Kasumi-1 (cell line): Measurements from ENCODE around the gene UGT2A1.
"Not testable (repeated sequence)": the region's sequence is repeated elsewhere in the genome, so short reads cannot be mapped to it uniquely, and the experiment has no call there.

Source experiments
- DNase-seq, 2 experiments: peaks; one replicate each; lab custom pipeline; 2025; lab: John Stamatoyannopoulos, UW

UGT2A1 gene

DNA sequence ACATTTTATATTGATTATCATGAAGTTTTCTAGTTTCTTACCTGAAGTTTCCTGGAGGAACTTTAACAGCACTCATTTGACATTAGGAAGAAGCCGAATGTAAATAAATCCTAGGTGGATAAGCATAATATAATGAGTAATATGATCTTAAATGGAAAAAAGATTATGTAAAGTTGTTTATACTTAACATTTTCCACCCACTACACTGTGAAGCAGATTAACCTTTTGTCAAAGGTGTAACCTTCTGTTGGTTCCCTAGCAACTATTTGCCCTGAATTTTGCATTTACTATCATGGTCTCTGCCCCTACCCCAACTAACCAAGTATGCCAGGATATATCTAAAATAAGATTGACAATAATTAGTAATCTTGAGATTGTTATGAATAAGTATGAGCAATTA is at the start of gene UGT2A1:
Gene UGT2A1, minus strand, starts transcription at position 101 of the 400 bp plus-strand sequence. CDS start 5,603 bp downstream, outside the sequence.
- DNase-seq: no peak

DNA sequence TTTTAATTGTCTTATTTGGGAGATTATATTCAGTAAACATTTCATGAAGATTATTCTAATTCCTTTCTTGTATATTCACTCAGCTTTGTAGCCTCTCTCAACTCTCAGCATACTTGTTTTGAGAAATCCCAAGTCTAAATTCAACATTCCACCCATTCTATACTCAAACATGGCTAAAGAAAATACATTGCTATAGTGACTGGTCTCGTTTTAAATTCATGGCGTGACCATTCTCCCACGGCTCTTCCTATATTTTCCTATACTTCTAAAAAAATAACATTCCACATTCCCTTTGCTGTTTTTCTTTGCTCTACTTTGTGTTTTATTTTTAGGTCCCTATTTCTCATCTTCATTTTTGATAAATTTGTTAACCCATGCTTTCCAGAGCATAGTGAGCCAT is 49.2 kb upstream of the UGT2A1 start:
- DNase-seq: no peak

DNA sequence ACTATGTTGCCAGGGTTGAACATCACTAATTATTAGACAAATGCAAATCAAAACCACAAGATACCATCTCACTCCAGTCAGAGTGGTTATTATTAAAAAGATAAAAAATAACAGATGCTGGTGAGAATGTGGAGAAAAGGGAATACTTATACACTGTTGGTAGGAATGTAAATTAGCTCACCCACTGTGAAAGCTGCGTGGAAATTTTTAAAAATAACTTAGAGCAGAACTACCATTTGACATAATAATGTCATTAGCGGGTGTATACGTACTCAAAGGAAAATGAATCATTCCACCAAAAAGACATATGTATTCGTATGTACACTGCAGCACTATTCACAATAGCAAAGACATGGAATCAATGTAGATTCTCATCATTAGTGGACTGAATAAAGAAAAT is 48.6 kb upstream of the UGT2A1 start:
- no peak for DNase-seq

DNA sequence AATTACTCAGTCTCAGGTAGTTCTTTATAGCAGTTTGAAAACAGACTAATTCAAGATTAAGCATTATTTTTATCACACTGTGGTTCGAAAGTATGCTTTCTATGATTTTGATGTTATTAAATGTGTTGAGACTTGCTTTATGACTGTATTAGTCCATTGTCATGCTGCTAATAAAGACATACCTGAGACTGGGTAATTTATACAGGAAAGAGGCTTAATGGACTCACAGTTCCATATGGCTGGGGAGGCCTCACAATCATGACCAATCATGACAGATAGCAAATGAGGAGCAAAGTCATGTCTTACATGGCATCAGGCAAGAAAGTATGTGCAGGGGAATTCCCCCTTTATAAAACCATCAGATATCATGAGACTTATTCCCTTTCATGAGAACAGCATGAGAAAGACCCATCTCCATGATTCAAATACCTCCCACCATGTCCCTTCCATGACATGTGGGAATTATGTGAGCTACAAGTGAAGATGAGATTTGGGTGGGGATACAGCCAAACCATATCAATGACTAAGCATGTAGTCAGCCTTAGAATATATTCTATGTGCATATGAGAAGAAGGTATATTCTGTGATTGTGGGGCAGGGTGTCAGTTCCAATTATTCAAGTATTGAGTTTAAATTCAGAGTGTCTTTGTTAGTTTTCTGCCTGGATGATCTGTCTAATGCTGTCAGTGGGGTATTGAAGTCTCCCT is 44.6 kb upstream of the UGT2A1 start:
- no peak for DNase-seq

DNA sequence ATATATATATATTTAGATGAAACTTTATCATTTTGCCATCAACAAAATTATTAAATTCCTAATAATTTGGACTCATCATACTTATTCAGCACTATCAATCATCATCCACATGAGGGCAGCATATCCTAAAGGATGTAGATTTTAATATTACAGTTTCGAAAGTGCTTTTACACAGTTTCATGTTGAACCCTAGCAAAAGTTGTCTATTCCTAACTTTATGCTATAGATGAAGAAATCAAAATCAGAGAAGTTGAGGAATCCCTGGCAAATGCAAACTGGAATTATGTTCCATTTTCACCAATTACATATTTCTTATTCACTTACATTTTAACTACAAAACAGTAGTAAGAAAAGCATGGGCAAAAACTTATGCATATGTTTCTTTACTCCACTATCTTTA is 36.6 kb upstream of the UGT2A1 start:
- DNase-seq: peak; percentile 52 to 75

DNA sequence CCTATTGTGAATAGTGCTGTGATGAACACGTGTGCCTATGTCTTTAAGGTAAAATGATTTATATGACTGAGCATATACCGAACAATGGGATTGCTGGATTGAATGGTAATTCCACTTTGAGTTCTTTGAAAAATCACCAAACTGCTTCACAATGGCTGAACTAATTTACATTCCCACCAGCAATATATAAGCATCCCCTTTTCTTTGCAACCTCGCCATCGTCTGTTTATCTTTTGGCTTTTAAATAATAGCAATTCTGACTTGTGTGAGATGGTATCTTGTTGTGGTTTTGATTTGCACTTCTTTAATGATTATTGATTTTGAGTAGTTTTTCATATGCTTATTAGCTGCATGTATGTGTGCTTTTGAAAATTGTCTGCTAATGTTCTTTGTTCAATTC is 31.8 kb upstream of the UGT2A1 start:
- DNase-seq: no peak

DNA sequence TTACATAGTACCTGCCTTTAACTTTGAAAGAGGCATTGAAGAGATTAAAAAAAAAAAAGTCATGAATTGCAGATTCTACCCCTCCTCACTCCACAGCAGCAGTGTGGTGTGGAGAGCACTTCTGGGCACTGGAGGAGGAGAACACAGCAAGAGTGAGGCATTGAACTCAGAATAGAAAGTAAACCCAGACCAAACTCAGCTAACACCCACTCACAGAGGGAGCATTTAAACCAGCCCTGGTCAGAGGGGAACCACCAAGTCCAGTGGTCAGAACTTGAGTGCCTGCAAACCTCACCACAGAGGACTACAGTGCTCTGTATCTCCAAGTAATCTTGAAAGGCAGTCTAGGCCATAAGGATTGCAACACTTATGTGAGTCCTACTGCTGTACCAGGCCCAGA is 15.6 kb upstream of the UGT2A1 start:
- DNase-seq: no peak

DNA sequence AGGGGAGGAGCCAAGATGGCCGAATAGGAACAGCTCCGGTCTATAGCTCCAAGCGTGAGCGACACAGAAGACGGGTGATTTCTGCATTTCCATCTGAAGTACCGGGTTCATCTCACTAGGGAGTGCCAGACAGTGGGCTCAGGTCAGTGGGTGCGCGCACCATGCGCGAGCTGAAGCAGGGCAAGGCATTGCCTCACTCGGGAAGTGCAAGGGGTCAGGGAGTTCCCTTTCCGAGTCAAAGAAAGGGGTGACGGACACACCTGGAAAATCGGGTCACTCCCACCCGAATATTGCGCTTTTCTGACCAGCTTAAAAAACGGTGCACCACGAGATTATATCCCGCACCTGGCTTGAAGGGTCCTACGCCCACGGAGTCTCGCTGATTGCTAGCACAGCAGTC is 11.0 kb upstream of the UGT2A1 start:
- not testable (repeated sequence) for DNase-seq

DNA sequence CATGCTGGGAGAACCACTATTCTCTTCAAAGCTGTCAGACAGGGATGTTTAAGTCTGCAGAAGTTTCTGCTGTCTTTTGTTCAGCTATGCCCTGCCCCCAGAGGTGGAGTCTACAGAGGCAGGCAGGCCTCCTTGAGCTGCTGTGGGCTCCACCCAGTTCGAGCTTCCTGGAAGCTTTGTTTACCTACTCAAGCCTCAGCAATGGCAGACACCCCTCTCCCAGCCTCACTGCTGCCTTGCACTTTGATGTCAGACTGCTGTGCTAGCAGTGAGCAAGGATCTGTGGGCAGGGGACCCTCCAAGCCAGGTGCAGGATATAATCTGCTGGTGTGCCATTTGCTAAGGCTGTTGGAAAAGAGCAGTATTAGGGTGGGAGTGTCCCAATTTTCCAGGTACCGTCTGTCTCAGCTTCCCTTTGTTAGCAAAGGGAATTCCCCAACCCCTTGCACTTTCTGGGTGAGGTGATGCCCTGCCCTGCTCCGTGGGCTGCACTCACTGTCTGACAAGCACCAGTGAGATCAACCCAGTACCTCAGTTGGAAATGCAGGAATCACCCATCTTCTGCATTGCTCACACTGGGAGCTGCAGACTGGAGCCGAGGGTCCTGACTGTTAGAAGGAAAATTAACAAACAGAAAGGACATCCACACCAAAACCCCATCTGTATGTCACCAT is 8.2 kb upstream of the UGT2A1 start:
- DNase-seq: not testable (repeated sequence)

DNA sequence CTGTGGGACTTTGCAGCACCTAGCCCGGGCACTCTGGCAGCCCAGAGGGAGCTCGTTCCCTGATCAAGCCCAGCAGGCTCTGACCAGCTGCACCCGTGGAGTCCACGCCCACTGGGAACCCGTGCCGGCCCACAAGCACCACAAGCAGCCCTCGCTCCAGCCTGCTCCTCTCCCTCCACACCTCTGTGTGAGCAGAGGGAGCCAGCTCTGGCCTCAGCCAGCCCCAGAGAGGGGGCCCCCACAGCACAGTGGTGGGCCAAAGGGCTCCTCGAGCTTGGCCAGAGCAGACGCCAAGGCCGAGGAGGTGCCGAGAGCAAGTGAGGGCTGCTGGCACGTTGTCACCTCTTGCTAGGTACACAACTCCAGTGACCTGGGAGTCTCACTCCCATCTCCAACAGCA is 5.1 kb upstream of the UGT2A1 start:
- no peak for DNase-seq

DNA sequence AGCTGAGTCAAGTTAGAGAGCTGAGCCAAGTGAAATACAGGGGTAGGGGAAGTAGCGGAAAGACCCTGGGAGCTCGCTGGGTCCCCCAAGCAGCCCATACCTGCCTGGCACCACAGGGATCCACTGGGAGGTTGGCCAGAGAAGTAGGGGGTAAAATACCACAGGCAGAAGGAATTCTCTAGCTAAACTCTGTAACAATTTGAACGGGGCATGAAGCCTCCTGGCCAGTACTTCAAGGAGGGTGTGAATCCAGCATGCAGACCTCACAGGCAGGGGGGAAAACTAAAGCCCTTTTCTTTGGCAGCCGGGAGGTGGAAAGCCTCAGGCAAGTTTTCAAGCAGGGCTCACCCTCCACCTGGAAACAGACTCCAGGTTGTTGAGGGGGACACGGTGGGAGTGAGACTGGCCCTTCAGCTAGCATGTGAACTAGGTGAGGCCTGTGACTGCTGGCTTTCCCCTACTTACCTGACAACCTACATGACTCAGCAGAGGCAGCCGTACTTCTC is 3.7 kb upstream of the UGT2A1 start:
- DNase-seq: no peak

DNA sequence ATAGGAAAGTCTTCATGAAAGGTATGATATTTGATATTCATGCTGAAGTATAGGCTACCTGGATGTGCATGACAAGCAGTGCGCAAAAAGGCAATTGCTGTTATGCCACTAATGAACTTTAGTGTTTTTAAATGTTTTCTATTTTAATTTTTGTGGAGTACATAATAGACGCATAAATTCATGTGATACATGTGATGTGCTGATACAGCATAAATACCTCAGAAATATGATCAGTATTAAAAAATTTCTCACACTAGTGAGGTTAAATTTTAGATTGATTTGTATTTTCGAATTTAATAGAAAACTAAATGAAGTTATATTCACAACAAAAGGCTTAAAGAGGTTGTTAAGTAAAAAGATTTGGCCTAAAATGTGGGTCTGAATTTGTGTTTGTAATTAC is 2.2 kb downstream of the UGT2A1 start:
- DNase-seq: no peak

DNA sequence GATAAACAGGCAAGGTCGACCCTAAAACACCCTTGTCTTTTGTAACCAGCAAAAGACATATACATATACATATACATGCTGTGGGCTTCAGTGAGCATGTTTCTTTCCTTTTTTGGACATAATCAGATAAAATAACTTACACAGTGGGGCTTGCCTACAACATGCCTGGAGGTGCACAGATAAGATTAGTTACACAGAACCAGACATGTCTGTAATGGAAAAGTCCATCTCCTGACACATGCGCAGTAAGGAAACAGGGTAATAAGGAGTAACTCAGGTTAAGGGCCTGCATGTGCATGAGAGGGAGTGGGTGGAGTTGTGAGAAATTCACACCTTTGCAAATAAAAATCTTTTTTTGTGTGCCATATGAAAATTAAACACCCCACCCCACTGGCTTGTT is 3.4 kb downstream of the UGT2A1 start:
- no peak for DNase-seq

DNA sequence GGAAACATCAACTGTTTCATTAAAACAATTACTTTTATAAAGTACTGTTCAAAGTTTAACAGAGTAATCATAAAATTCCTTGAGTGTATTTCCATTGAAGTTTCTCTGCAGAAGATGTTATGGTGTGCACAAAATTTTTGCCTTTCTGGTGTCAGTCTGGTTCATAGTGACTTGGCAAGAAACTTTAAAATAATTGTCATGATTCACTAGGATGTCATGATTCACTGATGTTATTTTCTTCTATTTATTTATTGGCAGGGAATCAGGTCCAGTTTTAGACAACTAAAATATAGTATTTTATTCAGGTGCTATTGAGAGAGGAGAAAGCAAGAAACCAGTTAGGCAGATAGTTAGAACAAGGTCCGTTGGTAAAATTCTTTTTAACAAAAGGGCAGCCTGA is 3.8 kb downstream of the UGT2A1 start:
- no peak for DNase-seq

DNA sequence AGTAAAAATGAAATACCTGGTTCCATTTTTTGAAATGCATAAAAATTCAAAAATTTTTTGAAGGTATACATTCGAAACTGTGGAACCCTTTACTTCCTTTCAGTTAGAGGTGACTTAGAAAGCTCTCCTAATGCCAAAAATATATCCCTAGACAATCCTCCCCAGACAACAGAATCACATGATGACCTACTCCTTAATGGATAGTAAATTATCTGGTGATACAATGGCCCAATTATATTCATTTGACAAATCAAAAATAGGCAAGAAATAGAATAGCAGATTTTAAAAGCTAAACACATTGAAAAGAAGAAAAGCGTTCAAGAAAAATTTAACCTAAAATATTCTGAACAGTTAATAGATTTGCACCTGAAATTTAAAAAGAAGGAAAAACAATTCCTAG is 10.1 kb downstream of the UGT2A1 start:
- DNase-seq: no peak

DNA sequence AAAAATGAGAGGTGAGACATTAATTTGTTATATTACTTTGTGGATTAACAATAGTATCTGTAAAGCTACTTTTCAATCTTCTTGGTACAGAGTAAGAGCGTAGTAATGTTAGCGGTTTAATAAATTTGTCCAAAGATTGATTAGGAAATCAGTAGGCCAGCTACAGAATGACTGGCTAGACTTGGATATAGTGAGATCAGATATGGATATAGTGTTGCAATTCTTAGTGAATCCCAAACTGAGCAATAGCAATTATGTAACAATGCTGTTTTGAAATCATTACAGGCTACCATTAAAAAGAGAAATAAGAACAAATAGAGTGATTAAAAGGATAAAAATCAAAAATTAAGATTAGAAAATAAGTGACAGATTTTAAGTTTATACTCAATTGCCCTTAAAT is 12.8 kb downstream of the UGT2A1 start:
- no peak for DNase-seq

DNA sequence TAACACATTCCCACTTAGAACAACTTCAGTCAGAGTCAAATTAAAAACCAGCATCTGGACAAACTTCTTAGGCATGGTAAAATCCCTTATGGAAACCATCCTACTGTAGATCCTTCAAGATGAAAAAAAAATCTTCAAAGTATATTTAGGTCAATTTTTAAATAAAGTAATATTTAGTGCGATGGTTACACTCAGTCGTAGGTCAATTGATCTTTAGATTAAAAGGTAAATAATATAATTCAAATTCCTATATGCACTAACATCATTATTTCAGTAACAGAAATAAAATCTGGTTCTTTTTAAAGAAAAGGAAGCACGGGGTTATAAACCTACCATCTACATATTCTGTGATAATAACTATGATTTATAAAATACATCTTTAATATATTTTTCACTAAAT is 13.5 kb downstream of the UGT2A1 start, which contains the start of gene UGT2A2:
Gene UGT2A2, minus strand, starts transcription at position 101 of the 400 bp plus-strand sequence. Its CDS starts 2 bp downstream, at position 99.
- DNase-seq: no peak

DNA sequence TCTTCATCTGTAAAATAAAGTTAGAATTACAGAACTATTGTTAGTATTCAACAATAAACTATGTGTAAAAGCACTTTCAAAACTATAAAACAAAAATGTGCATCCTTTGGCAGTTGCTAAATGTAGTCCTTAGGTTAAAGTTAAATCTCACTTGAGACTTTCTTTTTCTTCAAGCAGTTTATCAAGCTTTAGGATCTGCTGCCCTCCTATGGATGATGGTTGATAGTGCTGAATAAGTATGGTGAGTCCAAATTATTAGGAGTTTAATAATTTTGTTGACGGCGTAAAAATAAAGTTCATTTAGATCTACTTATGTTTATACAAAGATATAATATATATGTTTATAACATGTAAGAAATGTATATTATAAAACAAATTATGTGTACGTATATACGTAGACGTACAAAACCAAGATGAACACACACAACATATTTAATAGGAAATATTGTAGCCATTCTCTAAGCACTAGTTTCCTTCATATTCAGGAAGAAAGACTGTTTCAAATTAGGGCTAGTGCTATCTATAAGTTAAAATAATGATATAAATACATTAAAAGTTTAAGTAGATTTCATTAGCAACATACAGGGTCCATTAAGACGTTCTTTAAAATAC is 35.9 kb downstream of the UGT2A1 start:
- DNase-seq: peak; percentile 64 to 78

DNA sequence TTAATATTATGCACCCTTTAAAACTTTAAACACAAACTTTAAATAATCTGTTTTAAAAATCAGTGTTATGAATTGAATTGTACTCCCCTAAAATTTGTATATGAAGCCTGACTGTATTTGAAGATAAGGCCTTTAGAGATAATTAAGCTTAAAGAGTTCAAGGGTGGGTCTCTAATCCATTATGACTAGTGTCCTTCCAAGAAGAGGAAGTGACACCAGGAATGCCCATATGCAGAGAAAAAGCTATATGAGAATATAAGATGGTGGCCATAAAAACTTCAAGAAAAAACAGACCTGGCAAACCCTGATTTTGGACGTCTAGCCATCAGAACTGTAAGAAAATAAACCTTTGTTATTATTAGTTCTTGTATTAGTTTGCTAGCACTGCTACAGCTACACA is 42.6 kb downstream of the UGT2A1 start:
- no peak for DNase-seq

DNA sequence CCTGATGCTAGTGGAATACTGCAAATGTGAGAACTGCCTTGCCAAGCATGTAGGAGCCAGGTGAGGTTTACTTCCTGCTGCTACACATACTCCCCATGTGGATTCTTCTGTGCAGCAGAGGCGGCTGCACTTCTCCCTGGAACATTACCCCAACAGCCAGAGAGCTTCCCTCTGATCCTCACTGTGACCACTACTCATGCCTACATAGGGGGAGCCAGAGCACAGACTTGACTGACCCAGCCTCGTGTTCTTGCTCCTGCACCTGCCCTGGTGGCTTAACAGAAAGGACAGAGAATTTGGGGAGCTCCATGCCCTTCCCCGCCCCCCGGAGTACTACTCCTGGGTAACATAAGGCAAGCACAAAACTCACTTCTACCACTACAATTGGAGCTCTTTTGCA is 52.0 kb downstream of the UGT2A1 start:
- DNase-seq: no peak

DNA sequence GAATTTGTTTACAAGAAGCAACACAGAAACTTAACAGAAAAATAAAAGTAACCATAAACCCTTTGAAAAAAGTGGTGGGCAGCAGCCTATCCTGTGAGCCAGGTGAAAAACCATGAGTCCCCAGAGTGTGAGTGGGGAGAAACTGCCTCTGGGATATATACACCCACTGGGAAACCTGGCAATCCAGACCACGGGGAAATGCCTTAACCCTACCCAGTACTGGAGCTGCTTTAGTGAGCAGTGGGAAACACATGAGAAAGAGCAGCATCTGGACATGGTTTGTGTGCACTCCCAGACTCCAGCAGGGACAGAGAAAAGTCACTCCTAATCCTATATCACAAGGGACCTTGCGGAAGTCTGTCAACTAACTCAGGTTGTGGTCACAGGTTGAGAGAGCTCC is 53.0 kb downstream of the UGT2A1 start:
- DNase-seq: no peak

DNA sequence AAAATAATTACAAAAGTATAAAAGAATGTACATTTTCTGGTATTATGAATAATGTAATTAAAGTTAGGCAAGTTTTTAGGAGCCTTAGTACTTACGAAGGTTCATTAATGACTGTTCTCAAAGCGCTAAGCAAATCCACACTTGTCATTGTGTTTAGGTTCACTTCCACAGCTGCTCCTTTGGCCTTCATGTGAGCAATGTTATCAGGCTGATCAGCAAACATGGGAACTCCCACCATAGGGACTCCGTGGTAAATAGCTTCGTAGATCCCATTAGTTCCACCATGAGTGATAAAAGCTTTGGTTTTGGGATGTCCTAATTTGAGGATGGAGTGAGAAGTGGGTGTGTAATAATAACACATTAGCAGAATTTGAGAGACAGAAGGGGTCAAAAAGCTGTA is 58.7 kb downstream of the UGT2A1 start:
- no peak for DNase-seq

DNA sequence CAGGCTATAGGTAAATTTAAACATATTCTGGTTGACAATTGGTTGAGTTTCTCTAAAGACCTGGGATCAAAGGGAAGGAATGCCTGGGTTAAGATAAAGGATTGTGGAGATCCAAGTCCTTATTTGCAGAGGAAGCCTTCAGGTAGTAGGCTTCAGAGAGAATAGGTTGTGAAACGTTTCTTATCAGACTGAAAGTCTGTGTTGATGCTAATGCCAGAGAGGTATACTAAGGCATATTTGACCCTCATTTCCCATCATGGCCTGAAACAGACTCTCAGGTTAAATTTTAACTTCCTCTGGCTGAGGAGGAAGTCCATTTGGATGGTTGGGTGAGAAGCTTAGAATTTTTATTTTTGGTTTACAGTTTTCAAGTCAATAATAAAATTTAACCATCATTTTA is 61.7 kb downstream of the UGT2A1 start:
- DNase-seq: no peak
